ENCODE data around the gene SLC17A8. TPM values are rescaled to one million over a fixed set of nuclear protein-coding genes. Genes with fewer than 3 reads are reported as not detected.

Gene SLC17A8
- total RNA-seq, 1 donor from 2014 or later: not detected

DNA sequence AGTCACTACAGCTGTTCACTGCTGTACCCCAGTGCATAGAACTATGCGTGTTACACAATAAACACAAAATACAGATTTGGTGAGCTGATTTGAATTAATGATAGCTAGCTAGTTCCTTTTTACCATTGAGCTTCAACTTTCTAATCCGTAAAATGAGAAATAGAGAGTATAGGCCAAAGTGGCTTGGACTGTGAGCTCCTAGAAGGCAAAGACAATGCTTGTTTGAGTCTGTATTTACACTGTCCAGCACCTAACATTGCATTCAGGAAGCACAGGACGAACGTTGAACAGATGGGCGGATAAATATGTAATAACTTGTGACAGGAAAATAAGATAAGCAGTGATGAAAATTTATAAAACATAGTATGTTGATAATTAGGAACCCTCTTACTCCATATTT lies 31.5 kb downstream of the SLC17A8 start:
- no peak overlapping the region for H3K27ac Mint-ChIP-seq (ENCODE audit: unreplicated experiment)

DNA sequence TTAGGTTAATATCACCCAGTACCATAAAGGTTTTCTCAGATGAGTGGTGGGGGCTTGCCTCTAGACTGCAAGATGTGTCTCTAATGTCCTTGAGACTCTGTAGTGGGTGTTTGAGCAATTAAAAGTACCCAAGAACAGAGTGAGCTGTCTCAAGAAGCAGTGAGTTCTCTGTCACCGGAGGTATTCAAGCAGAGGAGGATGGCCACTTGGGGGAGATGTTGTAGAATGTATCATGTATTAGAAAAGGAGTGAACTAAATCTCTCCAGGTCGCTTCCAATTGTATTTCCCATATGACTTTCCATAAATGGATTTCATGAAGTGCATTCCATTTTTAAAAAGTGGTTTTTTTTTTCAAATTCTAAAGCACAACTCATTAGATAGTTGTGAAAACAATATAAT lies 35.0 kb downstream of the SLC17A8 start:
- H3K4me1 Mint-ChIP-seq (ENCODE audit: low read depth, unreplicated experiment): no peaks in the 10 kb centered on the region
- Histone ChIP-seq H2AFZ (ENCODE audit: low read depth, low read length) (no peak overlapping the region), H4K20me1 (ENCODE audit: insufficient read depth, low read length) (no peaks in the 10 kb centered on the region), H3K9ac (ENCODE audit: low read length) (no peak overlapping the region), H3K36me3 (ENCODE audit: insufficient read depth, low read length) (no peaks in the 10 kb centered on the region), H3K4me2 (ENCODE audit: low read length) (no peak overlapping the region), H3K4me3 (ENCODE audit: insufficient read depth, low read depth, low read length) (no peak overlapping the region), H3K27me3 (ENCODE audit: insufficient read depth, low read length) (no peaks in the 10 kb centered on the region), H3K9me3 (ENCODE audit: insufficient read depth, low read depth, low read length) (no peaks in the 10 kb centered on the region), H3K4me1 (ENCODE audit: insufficient read depth, low read length) (no peaks in the 10 kb centered on the region), H3K79me2 (ENCODE audit: insufficient read depth, low read length) (no peaks in the 10 kb centered on the region), H3K27ac (ENCODE audit: low read depth, low read length) (no peak overlapping the region)
- FAIRE-seq (no peak), DNase-seq (ENCODE audit: low read depth) (no peak)
- TF ChIP-seq, protein P1, sequence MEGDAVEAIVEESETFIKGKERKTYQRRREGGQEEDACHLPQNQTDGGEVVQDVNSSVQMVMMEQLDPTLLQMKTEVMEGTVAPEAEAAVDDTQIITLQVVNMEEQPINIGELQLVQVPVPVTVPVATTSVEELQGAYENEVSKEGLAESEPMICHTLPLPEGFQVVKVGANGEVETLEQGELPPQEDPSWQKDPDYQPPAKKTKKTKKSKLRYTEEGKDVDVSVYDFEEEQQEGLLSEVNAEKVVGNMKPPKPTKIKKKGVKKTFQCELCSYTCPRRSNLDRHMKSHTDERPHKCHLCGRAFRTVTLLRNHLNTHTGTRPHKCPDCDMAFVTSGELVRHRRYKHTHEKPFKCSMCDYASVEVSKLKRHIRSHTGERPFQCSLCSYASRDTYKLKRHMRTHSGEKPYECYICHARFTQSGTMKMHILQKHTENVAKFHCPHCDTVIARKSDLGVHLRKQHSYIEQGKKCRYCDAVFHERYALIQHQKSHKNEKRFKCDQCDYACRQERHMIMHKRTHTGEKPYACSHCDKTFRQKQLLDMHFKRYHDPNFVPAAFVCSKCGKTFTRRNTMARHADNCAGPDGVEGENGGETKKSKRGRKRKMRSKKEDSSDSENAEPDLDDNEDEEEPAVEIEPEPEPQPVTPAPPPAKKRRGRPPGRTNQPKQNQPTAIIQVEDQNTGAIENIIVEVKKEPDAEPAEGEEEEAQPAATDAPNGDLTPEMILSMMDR (IDR thresholded peaks at IDR 0.05; ENCODE audit: insufficient read depth, low read depth, low read length): no peak
- no peak for TF ChIP-seq EZH2 (IDR thresholded peaks at IDR 0.05; ENCODE audit: insufficient read depth, low read length)
- H3K27me3 Mint-ChIP-seq (ENCODE audit: low read depth, unreplicated experiment): peaks cover 2% of the 10 kb centered on the region
- no peak overlapping the region for H3K4me3 Mint-ChIP-seq (ENCODE audit: unreplicated experiment)
- H3K9me3 Mint-ChIP-seq (ENCODE audit: unreplicated experiment): no peaks in the 10 kb centered on the region
- no peak overlapping the region for H3K27ac Mint-ChIP-seq (ENCODE audit: unreplicated experiment)
- H3K36me3 Mint-ChIP-seq (ENCODE audit: low read depth, unreplicated experiment): no peaks in the 10 kb centered on the region

More for the DNA sequence above, 31.5 kb downstream of the SLC17A8 start:
- TF ChIP-seq, protein P1 (IDR thresholded peaks at IDR 0.05; ENCODE audit: insufficient read depth, low read depth, low read length): no peak
- TF ChIP-seq EZH2 (IDR thresholded peaks at IDR 0.05; ENCODE audit: insufficient read depth, low read length): no peak
- Histone ChIP-seq H4K20me1 (ENCODE audit: insufficient read depth, low read length) (no peaks in the 10 kb centered on the region), H3K79me2 (ENCODE audit: insufficient read depth, low read length) (no peaks in the 10 kb centered on the region), H3K27me3 (ENCODE audit: insufficient read depth, low read length) (no peaks in the 10 kb centered on the region), H3K4me1 (ENCODE audit: insufficient read depth, low read length) (no peaks in the 10 kb centered on the region), H2AFZ (ENCODE audit: low read depth, low read length) (no peak overlapping the region), H3K4me3 (ENCODE audit: insufficient read depth, low read depth, low read length) (no peak overlapping the region), H3K36me3 (ENCODE audit: insufficient read depth, low read length) (no peaks in the 10 kb centered on the region), H3K9me3 (ENCODE audit: insufficient read depth, low read depth, low read length) (no peaks in the 10 kb centered on the region), H3K27ac (ENCODE audit: low read depth, low read length) (no peak overlapping the region), H3K4me2 (ENCODE audit: low read length) (no peak overlapping the region), H3K9ac (ENCODE audit: low read length) (no peak overlapping the region)
- no peaks in the 10 kb centered on the region for H3K9me3 Mint-ChIP-seq (ENCODE audit: unreplicated experiment)
- H3K4me3 Mint-ChIP-seq (ENCODE audit: unreplicated experiment): no peak overlapping the region
- no peaks in the 10 kb centered on the region for H3K4me1 Mint-ChIP-seq (ENCODE audit: low read depth, unreplicated experiment)
- no peaks in the 10 kb centered on the region for H3K36me3 Mint-ChIP-seq (ENCODE audit: low read depth, unreplicated experiment)
- DNase-seq (ENCODE audit: low read depth) (no peak), FAIRE-seq (no peak)
- peaks cover 2% of the 10 kb centered on the region for H3K27me3 Mint-ChIP-seq (ENCODE audit: low read depth, unreplicated experiment)

- Histone ChIP-seq H3K4me3 (ENCODE audit: insufficient read depth, low read depth, low read length) (no peak overlapping the region), H3K36me3 (ENCODE audit: insufficient read depth, low read length) (no peaks in the 10 kb centered on the region), H3K9me3 (ENCODE audit: insufficient read depth, low read depth, low read length) (no peaks in the 10 kb centered on the region), H3K79me2 (ENCODE audit: insufficient read depth, low read length) (no peaks in the 10 kb centered on the region), H3K4me2 (ENCODE audit: low read length) (no peak overlapping the region), H3K27me3 (ENCODE audit: insufficient read depth, low read length) (no peaks in the 10 kb centered on the region), H4K20me1 (ENCODE audit: insufficient read depth, low read length) (no peaks in the 10 kb centered on the region), H3K9ac (ENCODE audit: low read length) (no peak overlapping the region), H3K27ac (ENCODE audit: low read depth, low read length) (no peak overlapping the region), H2AFZ (ENCODE audit: low read depth, low read length) (no peak overlapping the region), H3K4me1 (ENCODE audit: insufficient read depth, low read length) (no peaks in the 10 kb centered on the region)
- FAIRE-seq (no peak), DNase-seq (ENCODE audit: low read depth) (no peak)
- no peak overlapping the region for H3K27ac Mint-ChIP-seq (ENCODE audit: unreplicated experiment)
- H3K27me3 Mint-ChIP-seq (ENCODE audit: low read depth, unreplicated experiment): no peaks in the 10 kb centered on the region
- H3K9me3 Mint-ChIP-seq (ENCODE audit: unreplicated experiment): no peaks in the 10 kb centered on the region
- no peak overlapping the region for H3K4me3 Mint-ChIP-seq (ENCODE audit: unreplicated experiment)
- no peaks in the 10 kb centered on the region for H3K36me3 Mint-ChIP-seq (ENCODE audit: low read depth, unreplicated experiment)
- TF ChIP-seq EZH2 (IDR thresholded peaks at IDR 0.05; ENCODE audit: insufficient read depth, low read length): no peak
- TF ChIP-seq, protein P1 (IDR thresholded peaks at IDR 0.05; ENCODE audit: insufficient read depth, low read depth, low read length): no peak
- no peaks in the 10 kb centered on the region for H3K4me1 Mint-ChIP-seq (ENCODE audit: low read depth, unreplicated experiment)
Measured at GRCh38 chr12:100393200-100393599, 36.3 kb downstream of the SLC17A8 start.

Data from astrocyte (in vitro differentiated cells and primary cell).